OCI-LY7 (cell line): ENCODE data around the gene TPH2. TPM values are rescaled to one million over a fixed set of nuclear protein-coding genes. Genes with fewer than 3 reads are reported as not detected.
A peak's percentile ranks its signal among the peaks of the same experiment; 100 is the strongest.

ENCODE experiments used
- BruUV-seq: library from RNA; stranded (reverse); fragments of 400-500 nt; replicated peaks from 2 replicates; lab custom pipeline; 2021; lab: Mats Ljungman, UMichigan
- CTCF ChIA-PET: fragments of 300-600 bp; sonication (Branson Sonifier 250); formaldehyde crosslinking; loops from one replicate; lab custom pipeline; 2022; ENCODE audit warnings: antibody characterized with exemption; ENCODE audit not compliant: unreplicated experiment; lab: Charles Lee
- POLR2A ChIA-PET: fragments of 300-600 bp; sonication (Branson Sonifier 250); formaldehyde crosslinking; loops from one replicate; lab custom pipeline; 2022; ENCODE audit warnings: antibody characterized with exemption; lab: Charles Lee
- DNase-seq: peaks from one replicate; pipeline ENCODE4 v3.0.0-alpha.2; 2015; ENCODE audit warnings: low spot score
- H2AFZ ChIP-seq: fragments of 200-600 bp; sonication (generic), shearing (Covaris generic); 2 replicates; pipeline ENCODE4 v1.6.1; 2014; ENCODE audit warnings: mild to moderate bottlenecking, antibody characterized with exemption, low read length, moderate library complexity
- H3K27ac ChIP-seq: fragments of 200-600 bp; sonication (generic); 2 replicates; pipeline ENCODE4 v1.5.1; 2014; ENCODE audit warnings: mixed run types, low read depth, mild to moderate bottlenecking, moderate library complexity, low read length, inconsistent platforms; ENCODE audit not compliant: poor library complexity, severe bottlenecking
- H3K36me3 ChIP-seq: fragments of 200-600 bp; sonication (generic); 2 replicates; pipeline ENCODE4 v1.6.1; 2014; ENCODE audit warnings: mild to moderate bottlenecking, antibody characterized with exemption, low read length, moderate library complexity, mixed read lengths; ENCODE audit not compliant: insufficient read depth
- H3K4me1 ChIP-seq: fragments of 200-600 bp; sonication (generic); 2 replicates; pipeline ENCODE4 v1.5.1; 2014; ENCODE audit warnings: mild to moderate bottlenecking, low read length; ENCODE audit not compliant: insufficient read depth, poor library complexity, severe bottlenecking
- H3K4me2 ChIP-seq: fragments of 200-600 bp; sonication (generic); 2 replicates; pipeline ENCODE4 v1.6.1; 2014; ENCODE audit warnings: mild to moderate bottlenecking, low read length
- H3K4me3 ChIP-seq: fragments of 200-600 bp; sonication (generic); 2 replicates; pipeline ENCODE4 v1.5.1; 2014; ENCODE audit warnings: mild to moderate bottlenecking, low read depth, low read length; ENCODE audit not compliant: poor library complexity, severe bottlenecking
- H3K79me2 ChIP-seq: fragments of 200-600 bp; sonication (generic); 2 replicates; pipeline ENCODE4 v1.6.1; 2016; ENCODE audit warnings: low read depth, mild to moderate bottlenecking, low read length, moderate library complexity, mixed read lengths; ENCODE audit not compliant: insufficient read depth
- H3K9me2 ChIP-seq: fragments of 200-600 bp; sonication (generic); 2 replicates; pipeline ENCODE4 v1.6.1; 2016; ENCODE audit warnings: mild to moderate bottlenecking, low read length, mixed read lengths; ENCODE audit not compliant: insufficient read depth
- H3K9me3 ChIP-seq: fragments of 200-600 bp; sonication (generic); 2 replicates; pipeline ENCODE4 v1.6.1; 2014; ENCODE audit warnings: mild to moderate bottlenecking, mixed run types, low read length, mixed read lengths
- H4K20me1 ChIP-seq: fragments of 200-600 bp; sonication (generic); 2 replicates; pipeline ENCODE4 v1.6.1; 2014; ENCODE audit warnings: mild to moderate bottlenecking, antibody characterized with exemption, low read length, moderate library complexity, mixed read lengths; ENCODE audit not compliant: insufficient read depth
- CTCF ChIP-seq: fragments of 200-600 bp; sonication (generic); conservative IDR thresholded peaks from 2 replicates; pipeline ENCODE4 v1.5.1; 2014; ENCODE audit warnings: mild to moderate bottlenecking, antibody characterized with exemption, low read length, moderate library complexity, mixed read lengths
- EZH2phosphoT487 ChIP-seq: fragments of 200-600 bp; sonication (generic); IDR thresholded peaks from 2 replicates; pipeline ENCODE4 v1.6.1; 2018; ENCODE audit warnings: low read depth, borderline replicate concordance, mild to moderate bottlenecking, mixed run types, antibody characterized with exemption, low read length, moderate library complexity, mixed read lengths
- intact Hi-C: fragments of 100-400 bp; cut with micrococcal nuclease; formaldehyde crosslinking; loops from one replicate; pipeline ENCODE4 v1.10.0; 2022; ENCODE audit not compliant: unreplicated experiment
- total RNA-seq, 2 experiments: library from RNA; depleted of rRNA in 1 of 2; stranded (reverse); fragments of >200 nt in 1 of 2; shearing (Covaris generic) in 1 of 2; gene quantifications; 2 replicates each; pipeline ENCODE4 v1.2.3, GENCODE V29; 2014 to 2022

TPH2 gene
- total RNA-seq, 2 experiments from 2014 or later, result not detected

DNA sequence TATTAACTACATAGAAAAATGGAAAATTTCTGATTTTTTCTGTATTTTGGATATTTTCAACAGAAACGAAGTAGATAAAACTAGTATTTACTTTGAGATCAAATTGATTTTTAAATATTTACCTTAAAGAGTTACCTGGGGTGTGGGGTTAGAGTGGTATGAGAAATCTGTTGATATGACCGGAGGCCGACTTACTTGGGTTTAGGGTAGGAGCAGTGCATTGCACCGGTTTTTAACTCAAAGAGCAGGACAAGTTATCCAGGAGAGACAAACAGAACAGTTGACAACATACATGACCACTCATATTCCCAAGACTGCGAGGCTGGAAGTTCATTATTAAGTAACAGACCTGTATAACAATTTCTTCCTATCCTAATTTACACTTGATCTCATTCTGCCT, 31.4 kb downstream of the TPH2 start:
- Histone ChIP-seq H3K79me2 (no peaks in the 10 kb centered on the region), H3K4me1 (no peaks in the 10 kb centered on the region), H3K4me3 (no peak overlapping the region), H3K9me3 (no peaks in the 10 kb centered on the region), H3K4me2 (no peak overlapping the region), H3K9me2 (no peaks in the 10 kb centered on the region), H2AFZ (no peak overlapping the region), H3K27ac (no peak overlapping the region), H4K20me1 (no peaks in the 10 kb centered on the region), H3K36me3 (no peaks in the 10 kb centered on the region)
- intact Hi-C loops, result no loop called here
- no peak for TF ChIP-seq EZH2phosphoT487
- TF ChIP-seq CTCF, result no peak
- CTCF ChIA-PET, result no interaction called here
- POLR2A ChIA-PET, result no interaction called here
- no peak for DNase-seq
- BruUV-seq, result no TSS peak

- intact Hi-C loops, result no loop called here
- TF ChIP-seq CTCF, result no peak
- no peak for TF ChIP-seq EZH2phosphoT487
- CTCF ChIA-PET, result no interaction called here
These were observed 33.9 kb downstream of the TPH2 start for GRCh38 chr12:71972441-71973074.

GRCh38 chr12:71973687-71974086, 35.0 kb downstream of the TPH2 start:
- CTCF ChIA-PET, result no interaction called here
- Histone ChIP-seq H2AFZ (no peak overlapping the region), H3K9me3 (no peaks in the 10 kb centered on the region), H4K20me1 (no peaks in the 10 kb centered on the region), H3K79me2 (no peaks in the 10 kb centered on the region), H3K9me2 (no peaks in the 10 kb centered on the region), H3K4me3 (no peak overlapping the region), H3K27ac (no peak overlapping the region), H3K4me2 (no peak overlapping the region), H3K36me3 (no peaks in the 10 kb centered on the region), H3K4me1 (no peaks in the 10 kb centered on the region)
- TF ChIP-seq CTCF (no peak), EZH2phosphoT487 (no peak)
- intact Hi-C loops, result no loop called here
- POLR2A ChIA-PET, result no interaction called here
- no TSS peak for BruUV-seq
- no peak for DNase-seq

More at GRCh38 chr12:71972441-71973074, 33.9 kb downstream of the TPH2 start:
- Histone ChIP-seq H2AFZ (no peak overlapping the region), H3K36me3 (no peaks in the 10 kb centered on the region), H3K4me3 (no peak overlapping the region), H3K9me3 (no peaks in the 10 kb centered on the region), H3K9me2 (no peaks in the 10 kb centered on the region), H3K27ac (no peak overlapping the region), H4K20me1 (no peaks in the 10 kb centered on the region), H3K4me2 (no peak overlapping the region), H3K4me1 (no peaks in the 10 kb centered on the region), H3K79me2 (no peaks in the 10 kb centered on the region)
- DNase-seq, result peak; percentile 2
- POLR2A ChIA-PET, result no interaction called here
- no TSS peak for BruUV-seq
